NCI-H460 (cell line): ENCODE data around the gene PVALB. TPM values are rescaled to one million over a fixed set of nuclear protein-coding genes. Genes with fewer than 3 reads are reported as not detected.
A peak's percentile ranks its signal among the peaks of the same experiment; 100 is the strongest.
"Not testable (repeated sequence)": the region's sequence is repeated elsewhere in the genome, so short reads cannot be mapped to it uniquely, and the experiment has no call there.

Source experiments
- DNase-seq: peaks from one replicate; pipeline ENCODE4 v3.0.0-alpha.2; 2016; ENCODE audit warnings: low read depth; ENCODE audit errors: extremely low read depth
- total RNA-seq: library from RNA; depleted of rRNA; stranded (reverse); fragments of >200 nt; shearing (Covaris generic); gene quantifications from 2 replicates; pipeline ENCODE4 v1.2.3, GENCODE V29; 2014; rRNA removed

Gene PVALB
- total RNA-seq, 1 experiment from 2014 or later = not detected

- DNase-seq = no peak
These were observed 57.2 kb downstream of the PVALB start for GRCh38 chr22:36759481-36760159.

GRCh38 chr22:36758792-36759271 is 58.0 kb downstream of the PVALB start:
- no peak for DNase-seq

- peak; percentile 62 for DNase-seq
These were observed 59.1 kb downstream of the PVALB start for GRCh38 chr22:36757668-36758211.

- no peak for DNase-seq
These were observed 59.8 kb downstream of the PVALB start for GRCh38 chr22:36756746-36757655.

- no peak for DNase-seq
These were observed 60.8 kb downstream of the PVALB start for GRCh38 chr22:36756031-36756430.

GRCh38 chr22:36755316-36755715 is 61.5 kb downstream of the PVALB start:
- DNase-seq = no peak

GRCh38 chr22:36754881-36755280 is 62.0 kb downstream of the PVALB start:
- DNase-seq = not testable (repeated sequence)

GRCh38 chr22:36753916-36754315 is 62.9 kb downstream of the PVALB start:
- DNase-seq = no peak

GRCh38 chr22:36753120-36753802 is 63.6 kb downstream of the PVALB start:
- DNase-seq = no peak

Other genes with a start within 250 kb of the PVALB start
- not detected in 2 replicates for gene CACNG2, start 113.3 kb downstream of the PVALB start, total RNA-seq
- 11.8 and 14.8 TPM in 2 replicates for gene IFT27, start 40.9 kb downstream of the PVALB start, total RNA-seq
- gene NCF4, start 44.0 kb upstream of the PVALB start, total RNA-seq = not detected in 2 replicates
- not detected in 2 replicates for gene CSF2RB, start 96.6 kb upstream of the PVALB start, total RNA-seq
- gene TST, start 202.4 kb upstream of the PVALB start, total RNA-seq = 11.5 and 13.8 TPM in 2 replicates
- 41.9 and 49.9 TPM in 2 replicates for gene MPST, start 202.7 kb upstream of the PVALB start, total RNA-seq
- gene KCTD17, start 234.7 kb upstream of the PVALB start, total RNA-seq = 3.3 and 4.1 TPM in 2 replicates